ENCODE measurements around the gene EOMES.

- TF ChIP-seq CTCF (IDR thresholded peaks at IDR 0.05; ENCODE audit: borderline replicate concordance, extremely low read depth, low read length, poor library complexity, severe bottlenecking) (no peak), EZH2 (IDR thresholded peaks at IDR 0.05; ENCODE audit: borderline replicate concordance, low read depth, low read length, severe bottlenecking) (no peak)
These were observed 42.4 kb downstream of the EOMES start for GRCh38 chr3:27679691-27680090.

Data from DND-41 (cell line).